ENCODE results near the gene SCD. TPM values are rescaled to one million over a fixed set of nuclear protein-coding genes. Genes with fewer than 3 reads are reported as not detected.

The SCD gene
- total RNA-seq, 1 experiment from 2014 or later, result 449 TPM

DNA sequence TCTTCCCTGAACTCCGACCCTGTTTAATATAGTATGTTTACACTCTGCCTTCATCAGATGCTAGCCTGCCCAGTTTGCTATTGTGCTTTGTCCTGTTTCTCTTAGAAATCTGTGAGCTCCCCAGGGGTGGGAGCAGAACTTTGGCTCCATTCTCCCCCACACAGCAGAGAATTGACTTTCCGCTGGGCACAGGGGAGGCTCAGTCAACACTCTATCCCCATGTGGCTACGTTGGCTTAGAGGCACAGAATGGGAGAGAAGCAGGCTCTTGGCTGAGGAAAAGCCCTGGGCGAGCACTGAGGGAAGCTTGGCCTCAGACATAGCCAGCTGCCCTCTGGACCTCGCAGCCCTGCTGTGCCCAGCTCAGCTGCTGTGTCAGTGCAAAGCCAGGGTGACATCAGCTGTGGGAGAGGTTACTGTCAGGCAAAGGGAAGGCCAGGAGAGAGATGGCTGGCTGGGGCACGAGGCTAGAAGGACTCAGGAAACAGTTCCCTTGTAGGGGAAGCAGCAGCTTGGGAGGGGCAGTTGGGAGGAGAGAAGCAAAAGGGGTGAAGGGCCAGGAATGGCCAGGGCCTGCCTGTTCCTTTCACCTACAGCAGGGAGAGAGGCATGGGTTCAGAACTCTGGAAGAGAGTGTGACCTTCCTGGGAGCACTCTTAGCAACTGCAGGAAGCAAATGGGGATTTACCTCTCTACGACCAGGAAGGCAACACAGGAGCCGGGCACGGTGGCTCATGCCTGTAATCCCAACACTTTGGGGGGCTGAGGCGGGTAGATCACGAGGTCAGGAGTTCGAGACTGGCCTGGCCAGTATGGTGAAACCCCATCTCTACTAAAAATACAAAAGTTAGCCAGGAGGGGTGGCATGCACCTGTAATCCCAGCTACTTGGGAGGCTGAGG is 5.8 kb upstream of the SCD start:
- Mint-ChIP-seq H3K27ac (ENCODE audit: unreplicated experiment) (no peak overlapping the region), H3K9me3 (ENCODE audit: unreplicated experiment) (no peaks in the 10 kb centered on the region), H3K4me3 (ENCODE audit: unreplicated experiment) (no peak overlapping the region), H3K36me3 (ENCODE audit: insufficient read depth, unreplicated experiment) (no peaks in the 10 kb centered on the region), H3K27me3 (ENCODE audit: insufficient read depth, unreplicated experiment) (no peaks in the 10 kb centered on the region), H3K4me1 (ENCODE audit: low read depth, unreplicated experiment) (peaks cover 35% of the 10 kb centered on the region)
- Histone ChIP-seq H3K36me3 (ENCODE audit: control insufficient read depth, insufficient read depth, low read length) (no peaks in the 10 kb centered on the region), H3K4me1 (peaks cover 12% of the 10 kb centered on the region), H3K9me3 (no peaks in the 10 kb centered on the region), H3K4me3 (ENCODE audit: low read depth, low read length) (no peak overlapping the region), H3K27me3 (replicated peaks; ENCODE audit: control insufficient read depth, insufficient read depth, low read length) (no peaks in the 10 kb centered on the region)
- ChIA-PET CTCF (interaction anchor here (0.6 to 1.6 kb wide), 4 partner anchors 38 to 369 kb away, joined by 3 to 4 read pairs (median 3); no protein-coding TSS in a partner anchor), POLR2A (interaction anchor here (1.6 kb wide), 1 partner anchor 32 kb away, joined by 4 read pairs; no protein-coding TSS in a partner anchor)
- TF ChIP-seq, protein P1, sequence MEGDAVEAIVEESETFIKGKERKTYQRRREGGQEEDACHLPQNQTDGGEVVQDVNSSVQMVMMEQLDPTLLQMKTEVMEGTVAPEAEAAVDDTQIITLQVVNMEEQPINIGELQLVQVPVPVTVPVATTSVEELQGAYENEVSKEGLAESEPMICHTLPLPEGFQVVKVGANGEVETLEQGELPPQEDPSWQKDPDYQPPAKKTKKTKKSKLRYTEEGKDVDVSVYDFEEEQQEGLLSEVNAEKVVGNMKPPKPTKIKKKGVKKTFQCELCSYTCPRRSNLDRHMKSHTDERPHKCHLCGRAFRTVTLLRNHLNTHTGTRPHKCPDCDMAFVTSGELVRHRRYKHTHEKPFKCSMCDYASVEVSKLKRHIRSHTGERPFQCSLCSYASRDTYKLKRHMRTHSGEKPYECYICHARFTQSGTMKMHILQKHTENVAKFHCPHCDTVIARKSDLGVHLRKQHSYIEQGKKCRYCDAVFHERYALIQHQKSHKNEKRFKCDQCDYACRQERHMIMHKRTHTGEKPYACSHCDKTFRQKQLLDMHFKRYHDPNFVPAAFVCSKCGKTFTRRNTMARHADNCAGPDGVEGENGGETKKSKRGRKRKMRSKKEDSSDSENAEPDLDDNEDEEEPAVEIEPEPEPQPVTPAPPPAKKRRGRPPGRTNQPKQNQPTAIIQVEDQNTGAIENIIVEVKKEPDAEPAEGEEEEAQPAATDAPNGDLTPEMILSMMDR (IDR thresholded peaks at IDR 0.05; ENCODE audit: insufficient read depth in 1 of 2, low read depth in 1 of 2, low read length in 1 of 2, severe bottlenecking in 1 of 2, unreplicated experiment in 1 of 2), result no peak
- BruUV-seq (replicated peaks), result no TSS peak
- intact Hi-C loops (cut with micrococcal nuclease; ENCODE audit: unreplicated experiment), result no loop called here
- no peak for DNase-seq

DNA sequence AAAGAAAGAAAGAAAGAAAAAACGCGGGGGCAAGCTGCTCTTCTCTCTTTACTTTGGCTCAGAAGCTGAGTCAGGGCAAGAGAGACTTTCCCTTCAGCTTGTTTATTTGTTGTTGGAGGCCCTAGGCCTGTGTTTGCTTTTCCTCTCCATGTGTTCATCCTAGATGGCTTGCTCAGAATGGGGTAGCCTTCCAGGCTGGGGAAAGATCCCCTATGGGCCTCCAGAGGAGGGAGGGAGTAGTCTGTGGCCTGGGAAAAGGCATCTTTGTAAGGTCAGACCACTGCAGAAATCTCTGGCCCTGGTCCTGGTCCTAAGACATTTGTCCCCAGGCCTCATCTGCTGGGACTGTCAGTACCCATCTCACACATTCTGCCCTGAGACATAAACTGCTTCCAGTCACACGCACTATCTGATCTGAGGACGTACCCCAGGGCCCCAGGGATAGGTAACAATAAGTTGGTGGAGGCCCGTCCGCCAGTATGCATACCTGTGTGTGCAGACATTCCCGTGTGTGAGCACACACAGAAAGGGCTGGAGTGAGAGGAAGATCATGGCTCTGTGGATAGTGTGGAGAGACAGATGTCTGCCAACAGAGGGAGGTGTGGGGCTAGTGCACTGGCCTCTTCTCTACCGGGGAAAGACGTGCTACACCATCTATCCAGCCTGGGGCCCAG is 4.9 kb upstream of the SCD start:
- Mint-ChIP-seq H3K4me1 (ENCODE audit: low read depth, unreplicated experiment) (peaks cover 37% of the 10 kb centered on the region), H3K4me3 (ENCODE audit: unreplicated experiment) (no peak overlapping the region), H3K27me3 (ENCODE audit: insufficient read depth, unreplicated experiment) (no peaks in the 10 kb centered on the region), H3K36me3 (ENCODE audit: insufficient read depth, unreplicated experiment) (peaks cover 6% of the 10 kb centered on the region), H3K27ac (ENCODE audit: unreplicated experiment) (no peak overlapping the region), H3K9me3 (ENCODE audit: unreplicated experiment) (no peaks in the 10 kb centered on the region)
- CTCF ChIA-PET, result interaction anchor here (0.9 to 1.7 kb wide), 11 partner anchors 18 to 177 kb away, joined by 3 to 8 read pairs (median 4); no protein-coding TSS in a partner anchor
- TF ChIP-seq, protein P1 (IDR thresholded peaks at IDR 0.05; ENCODE audit: insufficient read depth in 1 of 2, low read depth in 1 of 2, low read length in 1 of 2, severe bottlenecking in 1 of 2, unreplicated experiment in 1 of 2), result peak; percentile 80 to 90
- intact Hi-C loops (cut with micrococcal nuclease; ENCODE audit: unreplicated experiment), result loop anchor here (1.0 kb wide), 4 partner anchors 17 to 166 kb away; no protein-coding TSS in a partner anchor
- Histone ChIP-seq H3K36me3 (ENCODE audit: control insufficient read depth, insufficient read depth, low read length) (no peaks in the 10 kb centered on the region), H3K9me3 (no peaks in the 10 kb centered on the region), H3K4me3 (ENCODE audit: low read depth, low read length) (no peak overlapping the region), H3K4me1 (peaks cover 12% of the 10 kb centered on the region), H3K27me3 (replicated peaks; ENCODE audit: control insufficient read depth, insufficient read depth, low read length) (no peaks in the 10 kb centered on the region)
- peak; percentile 81 to 84 for DNase-seq
- POLR2A ChIA-PET, result interaction anchor here (1.6 kb wide), 1 partner anchor 31 kb away, joined by 4 read pairs; no protein-coding TSS in a partner anchor
- no TSS peak for BruUV-seq (replicated peaks)

DNA sequence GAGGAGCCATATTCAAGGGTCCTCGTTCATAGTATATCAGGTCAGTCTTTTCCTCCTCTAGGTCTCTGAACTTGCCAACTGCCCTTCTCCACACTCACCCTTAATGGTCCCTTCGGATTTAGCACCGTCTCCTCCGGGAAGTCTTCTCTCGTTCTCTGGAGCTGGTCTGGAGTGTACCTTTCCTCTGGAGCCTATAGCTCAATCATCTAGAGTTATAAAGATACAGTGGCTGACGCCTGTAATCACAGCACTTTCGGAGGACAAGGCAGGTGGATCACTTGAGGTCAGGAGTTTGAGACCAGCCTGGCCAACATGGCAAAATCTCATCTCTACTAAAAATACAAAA is 4.4 kb upstream of the SCD start:
- Mint-ChIP-seq H3K4me1 (ENCODE audit: low read depth, unreplicated experiment) (peaks cover 37% of the 10 kb centered on the region), H3K9me3 (ENCODE audit: unreplicated experiment) (no peaks in the 10 kb centered on the region), H3K36me3 (ENCODE audit: insufficient read depth, unreplicated experiment) (peaks cover 8% of the 10 kb centered on the region), H3K4me3 (ENCODE audit: unreplicated experiment) (no peak overlapping the region), H3K27me3 (ENCODE audit: insufficient read depth, unreplicated experiment) (no peaks in the 10 kb centered on the region), H3K27ac (ENCODE audit: unreplicated experiment) (no peak overlapping the region)
- no peak overlapping the region for H3K4me3 ChIP-seq (ENCODE audit: low read depth, low read length)
- ChIA-PET CTCF (interaction anchor here (0.6 to 1.7 kb wide), 10 partner anchors 17 to 176 kb away, joined by 3 to 8 read pairs (median 4); no protein-coding TSS in a partner anchor), POLR2A (interaction anchor here (0.5 to 1.6 kb wide), 2 partner anchors 31 to 32 kb away, joined by 3 to 4 read pairs; no protein-coding TSS in a partner anchor)
- no peaks in the 10 kb centered on the region for H3K9me3 ChIP-seq
- intact Hi-C loops (cut with micrococcal nuclease; ENCODE audit: unreplicated experiment), result loop anchor here (1.0 kb wide), 4 partner anchors 17 to 166 kb away; no protein-coding TSS in a partner anchor
- peaks cover 12% of the 10 kb centered on the region for H3K4me1 ChIP-seq
- TF ChIP-seq, protein P1 (IDR thresholded peaks at IDR 0.05; ENCODE audit: insufficient read depth in 1 of 2, low read depth in 1 of 2, low read length in 1 of 2, severe bottlenecking in 1 of 2, unreplicated experiment in 1 of 2), result no peak
- no peak for DNase-seq
- no TSS peak for BruUV-seq (replicated peaks)
- no peaks in the 10 kb centered on the region for H3K27me3 ChIP-seq (replicated peaks; ENCODE audit: control insufficient read depth, insufficient read depth, low read length)
- no peaks in the 10 kb centered on the region for H3K36me3 ChIP-seq (ENCODE audit: control insufficient read depth, insufficient read depth, low read length)

All from Caco-2 (cell line).